Anterior cingulate cortex (tissue), 58 donors: ENCODE measurements around the gene TICAM2.

Experiments
- DNase-seq, 58 donors: peaks; one replicate each; lab custom pipeline; 2025; lab: John Stamatoyannopoulos, UW

TICAM2 gene

DNA sequence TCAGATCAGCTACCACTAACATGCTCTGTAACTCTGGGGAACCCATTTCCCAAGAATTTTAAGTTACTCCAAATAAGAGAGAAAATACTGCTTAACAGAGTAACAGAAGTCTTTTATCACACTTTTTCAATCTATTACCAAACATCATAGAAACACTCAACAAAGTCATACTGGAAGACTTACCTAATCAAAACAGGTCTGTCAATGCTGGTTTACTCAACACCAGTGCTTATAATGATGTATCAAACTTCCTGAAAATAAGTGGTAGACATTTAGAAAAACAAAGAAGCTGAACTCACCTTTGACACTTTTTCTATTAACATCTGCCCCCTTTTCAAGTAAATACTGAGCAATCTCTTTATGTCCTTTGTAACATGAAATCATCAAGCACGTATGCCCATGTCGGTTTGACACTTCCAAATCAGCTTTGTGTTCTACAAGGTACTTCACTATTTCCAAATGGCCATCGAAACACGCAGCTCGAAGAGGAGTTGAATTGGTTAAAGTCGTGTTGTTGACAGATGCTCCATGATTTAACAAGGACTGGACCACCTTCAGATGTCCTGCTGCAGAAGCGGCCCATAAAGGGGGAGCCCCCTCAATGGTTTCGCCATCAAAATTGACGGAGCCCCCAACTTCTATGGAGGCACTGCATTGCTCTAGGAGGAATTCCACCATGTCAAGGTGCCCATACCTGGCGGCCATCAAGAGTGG, 59.5 kb downstream of the TICAM2 start:
- no peak for DNase-seq

DNA sequence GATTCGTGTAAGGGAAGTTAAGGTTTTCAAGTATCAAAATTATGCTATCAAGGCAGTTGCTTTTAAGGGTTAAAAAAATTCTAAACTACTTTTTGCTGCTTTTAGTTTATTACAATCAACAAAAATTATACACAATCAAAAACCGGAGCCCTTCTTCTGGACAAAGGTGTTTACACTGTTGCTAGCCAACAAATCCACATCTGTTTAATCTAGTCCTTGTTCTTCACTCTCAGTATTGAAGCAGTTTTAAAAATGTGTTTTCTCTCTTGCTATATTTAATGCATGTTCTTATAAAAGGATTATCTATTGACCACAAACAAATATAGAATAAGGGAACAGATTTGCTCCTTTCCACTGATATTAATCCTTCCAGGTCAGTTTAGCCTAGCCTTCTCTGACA, 60.2 kb downstream of the TICAM2 start:
- no peak for DNase-seq

DNA sequence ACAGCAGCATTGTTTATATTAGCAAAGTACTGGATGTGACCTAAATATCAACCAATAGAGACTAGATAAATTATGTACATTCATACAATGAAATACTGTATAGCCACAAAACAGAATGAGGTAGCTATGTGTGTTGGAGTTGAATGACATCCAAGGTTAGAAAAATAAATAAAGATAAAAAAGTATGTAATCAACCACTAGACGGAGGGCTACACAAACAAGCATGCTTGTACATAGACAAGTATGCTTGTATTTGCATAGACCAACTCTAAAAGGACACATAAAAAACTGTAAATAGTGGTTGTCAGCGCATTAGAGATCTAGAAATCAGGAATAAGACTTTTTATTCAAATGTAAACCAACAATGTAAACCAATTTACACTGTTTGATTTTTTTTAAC, 60.7 kb downstream of the TICAM2 start:
- DNase-seq = no peak

DNA sequence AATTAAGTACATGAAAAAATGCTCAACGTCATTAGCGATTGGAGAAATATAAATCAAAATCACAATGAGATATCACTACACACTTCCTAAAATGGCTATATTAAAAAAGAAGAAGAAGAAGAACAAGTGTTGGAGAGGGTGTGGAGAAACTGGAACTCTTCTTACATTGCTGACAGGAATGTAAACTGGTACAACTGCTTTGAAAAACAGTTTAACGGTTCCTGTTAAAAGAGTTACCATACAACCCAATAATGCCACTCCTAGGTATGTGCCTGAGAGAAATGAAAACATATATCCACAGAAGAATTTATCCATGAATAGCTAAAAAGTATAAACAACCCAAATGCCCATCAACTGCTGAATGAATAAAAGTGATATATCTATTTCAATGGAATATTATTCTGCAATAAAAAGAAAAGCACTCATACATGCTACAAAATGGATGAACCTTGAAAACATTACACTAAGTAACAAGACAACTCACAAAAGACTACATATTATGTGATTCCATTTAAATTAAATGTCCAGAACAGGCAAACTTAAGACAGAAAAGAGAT, 66.7 kb downstream of the TICAM2 start:
- no peak for DNase-seq

DNA sequence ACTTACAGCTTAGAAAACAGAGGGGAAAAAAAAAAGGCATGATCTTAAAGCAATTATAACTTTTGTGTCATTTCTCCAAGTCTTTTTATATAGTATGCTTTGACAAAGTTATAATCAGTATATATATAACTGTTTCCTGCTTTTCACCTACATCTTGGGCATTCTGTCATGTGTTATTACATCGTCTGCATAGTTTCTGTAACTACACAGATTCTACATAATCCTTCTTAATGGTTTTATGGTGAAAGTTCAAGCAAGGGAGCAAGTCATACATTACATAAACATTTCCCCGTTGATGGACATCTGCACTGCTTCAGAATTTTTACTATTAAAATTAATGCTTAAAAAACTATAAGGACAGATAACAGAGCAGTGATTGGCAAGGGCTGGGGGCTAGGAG, 69.8 kb downstream of the TICAM2 start:
- DNase-seq = no peak

DNA sequence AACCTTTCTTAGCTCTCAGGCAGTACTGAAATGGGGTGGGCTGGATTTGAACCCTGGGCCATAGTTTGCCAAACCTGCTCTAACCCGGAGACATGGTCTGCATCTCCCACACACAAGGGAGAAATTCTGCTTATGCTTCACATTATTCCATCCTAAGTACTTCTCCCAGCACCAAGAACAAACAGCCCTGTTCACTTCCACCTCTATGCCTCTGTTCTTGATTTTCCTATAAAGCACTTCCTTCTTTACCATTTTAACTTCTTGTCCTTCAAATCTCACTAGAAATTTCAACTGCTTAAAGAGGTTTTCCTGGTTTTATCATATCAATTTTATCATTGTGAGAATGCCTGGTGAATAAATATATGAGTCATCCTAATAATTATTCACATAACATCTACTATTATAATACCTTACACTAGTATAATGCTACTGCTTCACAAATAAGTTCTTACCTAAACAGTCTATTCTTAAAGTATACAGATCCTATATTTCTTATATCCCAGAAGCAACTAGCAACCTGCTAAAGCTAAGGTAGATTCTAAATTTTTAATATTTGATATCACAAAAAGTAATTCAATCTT, 70.4 kb downstream of the TICAM2 start:
- DNase-seq = no peak

DNA sequence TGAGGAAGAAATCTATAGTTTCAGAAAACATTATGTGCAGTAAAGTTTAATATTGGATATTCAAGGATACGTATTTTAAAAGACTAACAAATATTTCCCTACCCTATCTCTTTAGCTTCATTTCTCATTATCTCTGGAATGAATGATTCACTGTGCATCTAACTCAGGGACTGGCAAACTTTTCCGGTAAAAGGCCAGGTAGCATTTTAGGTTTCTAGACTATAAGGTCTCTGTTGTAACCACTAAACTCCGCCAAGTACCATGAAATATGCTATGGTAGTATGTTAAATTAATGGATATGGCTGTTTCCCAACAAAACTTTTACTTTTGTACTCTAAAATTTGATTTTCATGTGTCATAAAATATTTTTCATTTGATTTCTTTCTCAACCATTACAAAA, 70.9 kb downstream of the TICAM2 start:
- no peak for DNase-seq

DNA sequence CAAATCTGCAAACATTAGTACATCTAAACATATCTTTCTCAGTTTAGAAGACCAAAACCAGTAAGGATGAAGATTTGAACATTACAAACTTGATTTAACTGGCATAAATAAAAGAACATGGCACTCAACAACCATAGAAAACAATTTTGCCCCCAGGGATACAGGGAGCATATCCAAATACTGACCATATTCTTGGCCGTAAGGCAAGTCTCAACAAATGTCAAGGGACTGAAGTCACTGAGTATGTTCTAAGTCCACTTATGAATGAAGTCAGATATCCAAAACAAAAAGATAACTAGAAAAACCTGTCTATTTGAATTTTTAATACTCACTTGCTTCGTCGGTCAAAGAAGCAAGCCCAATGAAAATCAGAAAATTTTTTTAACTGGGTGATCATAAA, 71.9 kb downstream of the TICAM2 start:
- DNase-seq = no peak
